HG03565 (cell line): ENCODE results near the gene PLPP7.
"Not testable (repeated sequence)": the region's sequence is repeated elsewhere in the genome, so short reads cannot be mapped to it uniquely, and the experiment has no call there.

Experiments used
- ATAC-seq: cut with Tn5 transposase; IDR thresholded peaks from one replicate; pipeline ENCODE4 v1.9.1; 2021; ENCODE audit warnings: mild to moderate bottlenecking, moderate library complexity; ENCODE audit not compliant: unreplicated experiment

PLPP7 gene

GRCh38 chr9:131266266-131267229 is 23.0 kb upstream of the PLPP7 start:
- ATAC-seq = no peak

- ATAC-seq = no peak
Measured at GRCh38 chr9:131270171-131271015, 19.1 kb upstream of the PLPP7 start.

- not testable (repeated sequence) for ATAC-seq
Measured at GRCh38 chr9:131271016-131271273, 18.6 kb upstream of the PLPP7 start.

- no peak for ATAC-seq
Measured at GRCh38 chr9:131271506-131271931, 18.0 kb upstream of the PLPP7 start.

GRCh38 chr9:131272212-131272611 is 17.3 kb upstream of the PLPP7 start:
- ATAC-seq = no peak

- ATAC-seq = no peak
Measured at GRCh38 chr9:131273146-131273855, 16.2 kb upstream of the PLPP7 start.

- ATAC-seq = no peak
Measured at GRCh38 chr9:131273856-131274673, 15.5 kb upstream of the PLPP7 start.

GRCh38 chr9:131274674-131275331 is 14.7 kb upstream of the PLPP7 start:
- ATAC-seq = no peak

GRCh38 chr9:131275332-131276093 is 14.0 kb upstream of the PLPP7 start:
- ATAC-seq = no peak

GRCh38 chr9:131276094-131276888 is 13.2 kb upstream of the PLPP7 start, which contains the start of gene FAM78A:
Gene FAM78A, minus strand, starts transcription at chr9:131276510. Its CDS starts 331 bp downstream, at chr9:131276179.
- ATAC-seq = no peak

- no peak for ATAC-seq
Measured at GRCh38 chr9:131276891-131277286, 12.6 kb upstream of the PLPP7 start.

GRCh38 chr9:131277287-131277909 is 12.1 kb upstream of the PLPP7 start:
- no peak for ATAC-seq

- no peak for ATAC-seq
Measured at GRCh38 chr9:131277910-131278701, 11.4 kb upstream of the PLPP7 start.

GRCh38 chr9:131278702-131279111 is 10.8 kb upstream of the PLPP7 start:
- no peak for ATAC-seq

GRCh38 chr9:131279196-131279862 is 10.2 kb upstream of the PLPP7 start:
- no peak for ATAC-seq

- no peak for ATAC-seq
Measured at GRCh38 chr9:131279863-131280570, 9.5 kb upstream of the PLPP7 start.
